Measurements from ENCODE around the gene IGF2R.
"Not testable (repeated sequence)": the region's sequence is repeated elsewhere in the genome, so short reads cannot be mapped to it uniquely, and the experiment has no call there.

IGF2R gene

GRCh38 chr6:160076009-160076408 is 107.1 kb downstream of the IGF2R start:
- DNase-seq (ENCODE audit: low read depth) = no peak

- DNase-seq (ENCODE audit: low read depth) = no peak
Measured at GRCh38 chr6:160077024-160077423, 108.1 kb downstream of the IGF2R start.

- DNase-seq (ENCODE audit: low read depth) = no peak
Measured at GRCh38 chr6:160077526-160077925, 108.6 kb downstream of the IGF2R start.

- DNase-seq (ENCODE audit: low read depth) = no peak
Measured at GRCh38 chr6:160078883-160079685, 110.2 kb downstream of the IGF2R start.

GRCh38 chr6:160079686-160080043 is 110.8 kb downstream of the IGF2R start:
- DNase-seq (ENCODE audit: low read depth) = no peak

GRCh38 chr6:160080097-160080496 is 111.2 kb downstream of the IGF2R start:
- DNase-seq (ENCODE audit: low read depth) = no peak

- no peak for DNase-seq (ENCODE audit: low read depth)
Measured at GRCh38 chr6:160081398-160081797, 112.5 kb downstream of the IGF2R start.

GRCh38 chr6:160082627-160083026 is 113.7 kb downstream of the IGF2R start:
- no peak for DNase-seq (ENCODE audit: low read depth)

GRCh38 chr6:160084198-160084776 is 115.4 kb downstream of the IGF2R start:
- no peak for DNase-seq (ENCODE audit: low read depth)

GRCh38 chr6:160085226-160085625 is 116.3 kb downstream of the IGF2R start:
- no peak for DNase-seq (ENCODE audit: low read depth)

- no peak for DNase-seq (ENCODE audit: low read depth)
Measured at GRCh38 chr6:160085713-160086505, 117.0 kb downstream of the IGF2R start.

GRCh38 chr6:160086754-160087153 is 117.9 kb downstream of the IGF2R start:
- no peak for DNase-seq (ENCODE audit: low read depth)

GRCh38 chr6:160088069-160088783 is 119.3 kb downstream of the IGF2R start:
- DNase-seq (ENCODE audit: low read depth) = no peak

- DNase-seq (ENCODE audit: low read depth) = no peak
Measured at GRCh38 chr6:160088784-160089533, 120.1 kb downstream of the IGF2R start.

- DNase-seq (ENCODE audit: low read depth) = no peak
Measured at GRCh38 chr6:160089534-160089897, 120.6 kb downstream of the IGF2R start.

- DNase-seq (ENCODE audit: low read depth) = not testable (repeated sequence)
Measured at GRCh38 chr6:160090442-160091239, 121.8 kb downstream of the IGF2R start.

GRCh38 chr6:160092176-160092575 is 123.3 kb downstream of the IGF2R start:
- not testable (repeated sequence) for DNase-seq (ENCODE audit: low read depth)

GRCh38 chr6:160092602-160093001 is 123.7 kb downstream of the IGF2R start:
- DNase-seq (ENCODE audit: low read depth) = no peak

- DNase-seq (ENCODE audit: low read depth) = no peak
Measured at GRCh38 chr6:160093061-160093460, 124.2 kb downstream of the IGF2R start.

- no peak for DNase-seq (ENCODE audit: low read depth)
Measured at GRCh38 chr6:160093946-160094345, 125.1 kb downstream of the IGF2R start.

All from stimulated activated CD8-positive, alpha-beta memory T cell treated with anti-CD3 and anti-CD28 coated beads, Interleukin-15, amount 100 ng/mL, for 24 hours (primary cell).